HepG2 (cell line): ENCODE results near the gene THSD1. TPM values are rescaled to one million over a fixed set of nuclear protein-coding genes. Genes with fewer than 3 reads are reported as not detected.
A peak's percentile ranks its signal among the peaks of the same experiment; 100 is the strongest.

Experiments
- ATAC-seq: fragments of 200-7000 bp; cut with Tn5 transposase; 3 replicates; pipeline ENCODE4 v1.9.1; 2020; ENCODE audit warnings: mild to moderate bottlenecking, moderate library complexity
- BruUV-seq: library from RNA; stranded (reverse); fragments of 400-500 nt; replicated peaks from 2 replicates; lab custom pipeline; 2021; lab: Mats Ljungman, UMichigan
- CTCF ChIA-PET: fragments of 300-600 bp; formaldehyde crosslinking; extraction: SDS; loops from one replicate; lab custom pipeline; 2021; ENCODE audit warnings: low total read pairs, inconsistent platforms, low intra/inter-chr PET ratio; lab: Yijun Ruan, JAX
- POLR2A ChIA-PET: fragments of 350-600 bp; sonication (Branson Sonifier 250); formaldehyde crosslinking; loops from one replicate; lab custom pipeline; 2020; ENCODE audit warnings: antibody characterized with exemption, inconsistent platforms; lab: Yijun Ruan, JAX
- DNase-seq: peaks from one replicate; pipeline ENCODE4 v3.0.0-alpha.2; 2015; ENCODE audit warnings: low spot score
- FAIRE-seq: peaks from 3 replicates; lab custom pipeline; 2011; peaks lifted over from hg19 to GRCh38; lab: Jason Lieb, UNC
- H2AFZ ChIP-seq: one replicate; pipeline ENCODE4 v1.6.1; 2011; ENCODE audit warnings: low read length, inconsistent platforms
- H3K27ac ChIP-seq: fragments of 300-600 bp; 3 replicates; pipeline ENCODE4 v1.8.0; 2011; ENCODE audit warnings: mixed run types, mild to moderate bottlenecking, mixed read lengths, low read length, inconsistent platforms; ENCODE audit not compliant: insufficient read depth; ENCODE audit errors: extremely low read length
- H3K27me3 ChIP-seq, 2 experiments: fragments of 200-600 bp in 1 of 2; 2 replicates in 1 of 2; 3 replicates in 1 of 2; pipeline versions ENCODE4 v1.6.0 to v1.8.0; 2011; ENCODE audit warnings: low read length in 2 of 2, mild to moderate bottlenecking in 2 of 2, moderate library complexity in 2 of 2, inconsistent platforms in 1 of 2; ENCODE audit not compliant: insufficient read depth in 2 of 2, control insufficient read depth in 1 of 2
- H3K36me3 ChIP-seq, 2 experiments: fragments of 200-600 bp in 1 of 2; replicated peaks in 1 of 2; 2 replicates in 1 of 2; 3 replicates in 1 of 2; pipeline versions ENCODE4 v1.5.1 to v1.8.0; 2011; ENCODE audit warnings: low read length in 2 of 2, inconsistent platforms in 1 of 2; ENCODE audit not compliant: insufficient read depth in 2 of 2, control insufficient read depth in 1 of 2
- H3K4me1 ChIP-seq: 2 replicates; pipeline ENCODE4 v1.5.1; 2012; ENCODE audit warnings: low read length, inconsistent platforms; ENCODE audit not compliant: insufficient read depth
- H3K4me2 ChIP-seq: 2 replicates; pipeline ENCODE4 v1.6.0; 2011; ENCODE audit warnings: low read depth, low read length, inconsistent platforms
- H3K4me3 ChIP-seq, 3 experiments: fragments of 200-600 bp in 1 of 3; sonication (generic), shearing (Covaris generic) in 1 of 3; replicated peaks in 1 of 3; 2 replicates each; pipeline ENCODE4 v1.5.1; 2011 to 2016; ENCODE audit warnings: low read length in 3 of 3, inconsistent platforms in 2 of 3, low read depth in 2 of 3, mild to moderate bottlenecking in 2 of 3, control low read depth in 1 of 3, mixed read lengths in 1 of 3; ENCODE audit not compliant: insufficient read depth in 1 of 3
- H3K79me2 ChIP-seq: one replicate; pipeline ENCODE4 v1.6.1; 2011; ENCODE audit warnings: low read length, inconsistent platforms; ENCODE audit not compliant: insufficient read depth
- H3K9ac ChIP-seq: 2 replicates; pipeline ENCODE4 v1.6.0; 2011; ENCODE audit warnings: mild to moderate bottlenecking, low read depth, low read length, inconsistent platforms; ENCODE audit not compliant: insufficient read depth
- H3K9me3 ChIP-seq: 2 replicates; pipeline ENCODE4 v1.5.1; 2012; ENCODE audit warnings: mild to moderate bottlenecking, low read length
- H4K20me1 ChIP-seq: 2 replicates; pipeline ENCODE4 v1.6.0; 2011; ENCODE audit warnings: inconsistent platforms, mild to moderate bottlenecking, low read length, moderate library complexity; ENCODE audit not compliant: insufficient read depth
- BATF2 ChIP-seq: sonication (generic); formaldehyde crosslinking; IDR thresholded peaks from 2 replicates; pipeline ENCODE4 v1.8.0; 2022; ENCODE audit warnings: mild to moderate bottlenecking, missing genetic modification reagents, moderate library complexity
- CEBPB ChIP-seq: IDR thresholded peaks from 2 replicates; pipeline ENCODE4 v1.6.1; 2011; ENCODE audit warnings: low read depth, low read length, improper control_type of control experiment, borderline replicate concordance
- IRF2 ChIP-seq: IDR thresholded peaks from 2 replicates; pipeline ENCODE4 v1.6.1; 2018; ENCODE audit warnings: missing genetic modification reagents, missing compliant biosample characterization
- KDM2A ChIP-seq: sonication (generic); formaldehyde crosslinking; IDR thresholded peaks from 2 replicates; pipeline ENCODE4 v1.4.0; 2020; ENCODE audit warnings: low read depth, missing genetic modification reagents, borderline replicate concordance
- LRRFIP1 ChIP-seq: sonication (generic); formaldehyde crosslinking; conservative IDR thresholded peaks from 2 replicates; pipeline ENCODE4 v1.4.0; 2020; ENCODE audit warnings: missing genetic modification reagents
- NFE2L2 ChIP-seq: fragments of 150-350 bp; IDR thresholded peaks from 2 replicates; pipeline ENCODE4 v1.6.1; 2014; ENCODE audit warnings: low read length
- REST ChIP-seq, 2 experiments: IDR thresholded peaks; 2 replicates each; pipeline ENCODE4 v1.6.1; 2011 to 2012; ENCODE audit warnings: low read length in 2 of 2, borderline replicate concordance in 1 of 2, low read depth in 1 of 2, mild to moderate bottlenecking in 1 of 2, moderate library complexity in 1 of 2
- RFX3 ChIP-seq: IDR thresholded peaks from 2 replicates; pipeline ENCODE4 v1.6.1; 2016; ENCODE audit warnings: missing biosample characterization, missing genetic modification reagents
- SMAD3 ChIP-seq: sonication (generic); formaldehyde crosslinking; IDR thresholded peaks from 2 replicates; pipeline ENCODE4 v1.4.0; 2020; ENCODE audit warnings: missing genetic modification reagents
- TEAD3 ChIP-seq: optimal IDR thresholded peaks from 2 replicates; pipeline ENCODE3; 2016; ENCODE audit warnings: borderline replicate concordance
- ZKSCAN5 ChIP-seq: sonication (generic); formaldehyde crosslinking; IDR thresholded peaks from 2 replicates; pipeline ENCODE4 v1.5.1; 2020; ENCODE audit warnings: mild to moderate bottlenecking, missing genetic modification reagents
- ZNF282 ChIP-seq: fragments of 450-650 bp; IDR thresholded peaks from 2 replicates; pipeline ENCODE4 v1.6.1; 2018; ENCODE audit not compliant: partially characterized antibody
- ZNF335 ChIP-seq: sonication (generic); formaldehyde crosslinking; IDR thresholded peaks from 2 replicates; pipeline ENCODE4 v1.4.0; 2020; ENCODE audit warnings: missing genetic modification reagents
- ZNF597 ChIP-seq: sonication (generic); formaldehyde crosslinking; IDR thresholded peaks from 2 replicates; pipeline ENCODE4 v1.5.0; 2020; ENCODE audit warnings: missing genetic modification reagents
- ZSCAN29 ChIP-seq: sonication (generic); formaldehyde crosslinking; conservative IDR thresholded peaks from 2 replicates; pipeline ENCODE4 v1.4.0; 2020; ENCODE audit warnings: mild to moderate bottlenecking, missing genetic modification reagents
- WGBS: methylation state at CpG from one replicate; pipeline ENCODE4 v1.1.6; 2017; ENCODE audit warnings: low lambda C conversion rate; 5-methylcytosine and 5-hydroxymethylcytosine counted together
- in situ Hi-C: cut with HindIII; loops from 2 replicates; pipeline ENCODE4 v1.10.0; 2017; ENCODE audit warnings: low pct_unique_long_range_greater_than_20kb; ENCODE audit not compliant: extremely low pct_ligation_motif_present
- intact Hi-C: fragments of 100-400 bp; cut with micrococcal nuclease; formaldehyde crosslinking; loops from one replicate; pipeline ENCODE4 v1.10.0; 2022; ENCODE audit not compliant: unreplicated experiment
- polyA plus RNA-seq, 8 experiments: library from polyadenylated mRNA; depleted of rRNA in 3 of 8; stranded (reverse) in 7 of 8; unstranded in 1 of 8; fragments of >200 nt; fragmentation: Illumina TruSeq in 4 of 8; extraction: Trizol in 4 of 8; gene quantifications; 2 replicates each; pipeline versions ENCODE4 v1.2.1 to v1.2.3, GENCODE V29; 2011 to 2016; ENCODE audit warnings: low read depth in 4 of 8, missing spikeins in 1 of 8, mixed read lengths in 1 of 8; ENCODE audit not compliant: insufficient read depth in 1 of 8
- total RNA-seq, 5 experiments: library from RNA; depleted of rRNA; stranded (reverse); fragments of >200 nt; fragmentation: Illumina TruSeq; extraction: Trizol; gene quantifications; 2 replicates each; pipeline ENCODE4 v1.2.3, GENCODE V29; 2016; ENCODE audit warnings: low read depth in 1 of 5

The THSD1 gene
- total and polyA plus RNA-seq, 2 of the 13 experiments (the other 11 are each of a cell fraction or from before 2014, with no cell fraction given), result 0.11 to 0.15 TPM

- no peak overlapping the region for H3K4me3 ChIP-seq
- peaks cover 39% of the 10 kb centered on the region for H3K4me1 ChIP-seq
- no peak for FAIRE-seq
- intact Hi-C loops (loop anchor here (10.0 kb wide), 1 partner anchor 204 kb away; the partner anchor contains the start of gene SUGT1), in situ Hi-C loops (loop anchor here (10.0 to 25.0 kb wide), 2 partner anchors 106 to 439 kb away; partner anchors contain the start of genes ALG11, ATP7B and UTP14C)
- ChIA-PET POLR2A (interaction anchor here (0.6 to 2.3 kb wide), 3 partner anchors 15 to 202 kb away, joined by 3 to 10 read pairs (median 9); partner anchors contain the start of gene SUGT1), CTCF (interaction anchor here (0.7 to 1.6 kb wide), 2 partner anchors 88 to 108 kb away, joined by 3 to 11 read pairs; no protein-coding TSS in a partner anchor)
- H3K27me3 ChIP-seq, result no peaks in the 10 kb centered on the region; a peak in 1 of 5 replicates
- no peak overlapping the region for H3K27ac ChIP-seq
- no peak for ATAC-seq
- BruUV-seq, result no TSS peak
- peaks cover 0 to 2% of the 10 kb centered on the region in 2 experiments; a peak in 2 of 5 replicates for H3K36me3 ChIP-seq
- H3K9ac ChIP-seq, result no peak overlapping the region
- no peak for DNase-seq
- peak overlapping the region; percentile 79 for H3K4me2 ChIP-seq
- 95% methylated on average over 24 of the region's 24 CpGs for WGBS
- H3K9me3 ChIP-seq, result no peaks in the 10 kb centered on the region
- H2AFZ ChIP-seq, result no peak overlapping the region
- TF ChIP-seq ZNF335 (CRISPR knock-in tag) (no peak), BATF2 (no peak), ZKSCAN5 (CRISPR knock-in tag) (no peak), TEAD3 (CRISPR knock-in tag) (no peak), SMAD3 (CRISPR knock-in tag) (no peak), ZSCAN29 (CRISPR knock-in tag) (no peak), CEBPB (no peak), NFE2L2 (no peak), REST (IDR thresholded peaks at IDR 0.05; ENCODE audit: borderline replicate concordance in 1 of 2, low read depth in 1 of 2, low read length in 2 of 2) (no peak), IRF2 (no peak), RFX3 (CRISPR knock-in tag) (no peak), LRRFIP1 (CRISPR knock-in tag) (no peak), ZNF282 (no peak), ZNF597 (CRISPR knock-in tag) (no peak), KDM2A (CRISPR knock-in tag) (no peak)
- H4K20me1 ChIP-seq, result peaks cover 9% of the 10 kb centered on the region; the same call in 1 of the 2 replicates
- H3K79me2 ChIP-seq, result peaks cover 35% of the 10 kb centered on the region
Observed at GRCh38 chr13:52451135-52451804, 45.3 kb upstream of the THSD1 start.
